Measurements from ENCODE around the gene PRR12. TPM values are rescaled to one million over a fixed set of nuclear protein-coding genes. Genes with fewer than 3 reads are reported as not detected.

Gene PRR12
- total RNA-seq, 4 donors from 2014 or later: 3.3 to 11.3 (median 4.1) TPM

GRCh38 chr19:49555600-49556411 lies 35.2 kb upstream of the PRR12 start:
- no peak for ATAC-seq (ENCODE audit: low FRiP score)
- no peak for TF ChIP-seq CTCF (IDR thresholded peaks at IDR 0.05)

GRCh38 chr19:49556412-49557398 lies 34.3 kb upstream of the PRR12 start:
- ATAC-seq (ENCODE audit: low FRiP score) (no peak), DNase-seq (ENCODE audit: low spot score) (no peak)
- TF ChIP-seq CTCF (IDR thresholded peaks at IDR 0.05): no peak

More at GRCh38 chr19:49555600-49556411, 35.2 kb upstream of the PRR12 start:
- no peak for DNase-seq (ENCODE audit: low spot score)

GRCh38 chr19:49557641-49558325 lies 33.2 kb upstream of the PRR12 start:
- TF ChIP-seq CTCF (IDR thresholded peaks at IDR 0.05): no peak
- DNase-seq (ENCODE audit: low spot score) (no peak), ATAC-seq (ENCODE audit: low FRiP score) (no peak)

GRCh38 chr19:49558591-49558990 lies 32.4 kb upstream of the PRR12 start:
- no peak for ATAC-seq (ENCODE audit: low FRiP score)
- TF ChIP-seq CTCF (IDR thresholded peaks at IDR 0.05): no peak

GRCh38 chr19:49559443-49559842 lies 31.5 kb upstream of the PRR12 start:
- ATAC-seq (ENCODE audit: low FRiP score) (no peak), DNase-seq (ENCODE audit: low spot score) (no peak)
- no peak for TF ChIP-seq CTCF (IDR thresholded peaks at IDR 0.05)

More at GRCh38 chr19:49558591-49558990, 32.4 kb upstream of the PRR12 start:
- no peak for DNase-seq (ENCODE audit: low spot score)

GRCh38 chr19:49559928-49560327 lies 31.1 kb upstream of the PRR12 start:
- TF ChIP-seq CTCF (IDR thresholded peaks at IDR 0.05): no peak
- DNase-seq (ENCODE audit: low spot score) (no peak), ATAC-seq (ENCODE audit: low FRiP score) (no peak)

Measured in omental fat pad (tissue), 4 donors.